Progenitor cell of endocrine pancreas (in vitro differentiated cells): ENCODE results near the gene POLR2A. TPM values are rescaled to one million over a fixed set of nuclear protein-coding genes. Genes with fewer than 3 reads are reported as not detected.

Experiments
- DNase-seq: peaks from one replicate; pipeline ENCODE4 v3.0.0; 2021; ENCODE audit warnings: low spot score; ENCODE audit not compliant: unreplicated experiment
- H3K27ac Mint-ChIP-seq: 2 replicates; pipeline ENCODE4 v1.8.0; 2021; ENCODE audit warnings: mild to moderate bottlenecking, moderate library complexity, mixed read lengths
- H3K27me3 Mint-ChIP-seq: 2 replicates; pipeline ENCODE4 v1.8.0; 2021; ENCODE audit warnings: mixed read lengths
- H3K36me3 Mint-ChIP-seq: 2 replicates; pipeline ENCODE4 v1.8.0; 2022; ENCODE audit warnings: mixed read lengths; ENCODE audit not compliant: insufficient read depth
- H3K4me1 Mint-ChIP-seq: 2 replicates; pipeline ENCODE4 v1.8.0; 2021; ENCODE audit warnings: low read depth, mixed read lengths
- H3K4me3 Mint-ChIP-seq: 2 replicates; pipeline ENCODE4 v1.8.0; 2021; ENCODE audit warnings: low read depth, mild to moderate bottlenecking, moderate library complexity, mixed read lengths
- H3K9me3 Mint-ChIP-seq: 2 replicates; pipeline ENCODE4 v1.8.0; 2021; ENCODE audit warnings: low read depth, mixed read lengths
- total RNA-seq: library from RNA; stranded (reverse); gene quantifications from 2 replicates; pipeline ENCODE4 v1.2.1, GENCODE V29; 2021
- TF ChIP-seq, protein P1 (sequence below): fragments of 200-600 bp; sonication (generic); IDR thresholded peaks from one replicate; pipeline ENCODE4 v1.5.0; 2021; ENCODE audit warnings: antibody characterized with exemption, mild to moderate bottlenecking; ENCODE audit not compliant: unreplicated experiment

Gene POLR2A
- total RNA-seq, 1 donor from 2014 or later, result 195 TPM

DNA sequence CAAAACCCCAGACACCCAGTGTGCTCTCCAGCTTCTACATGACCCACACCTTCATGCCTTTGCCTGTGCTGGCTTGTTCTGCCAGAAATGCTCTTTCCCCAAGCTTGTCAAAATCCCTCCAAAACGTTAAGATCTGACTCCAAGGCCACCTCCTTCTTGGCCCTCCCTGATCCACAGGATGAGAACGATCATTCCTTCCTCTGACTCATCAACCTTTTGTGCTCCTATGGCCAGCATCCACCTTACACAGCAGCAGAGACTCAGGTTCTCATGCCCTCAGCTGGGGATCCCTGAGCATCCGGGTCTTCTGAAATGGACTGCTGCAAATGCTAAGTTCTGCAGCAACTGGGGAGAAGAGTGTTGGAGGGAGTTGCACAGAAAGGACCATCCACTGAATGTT lies 7.7 kb upstream of the POLR2A start:
- TF ChIP-seq, protein P1, sequence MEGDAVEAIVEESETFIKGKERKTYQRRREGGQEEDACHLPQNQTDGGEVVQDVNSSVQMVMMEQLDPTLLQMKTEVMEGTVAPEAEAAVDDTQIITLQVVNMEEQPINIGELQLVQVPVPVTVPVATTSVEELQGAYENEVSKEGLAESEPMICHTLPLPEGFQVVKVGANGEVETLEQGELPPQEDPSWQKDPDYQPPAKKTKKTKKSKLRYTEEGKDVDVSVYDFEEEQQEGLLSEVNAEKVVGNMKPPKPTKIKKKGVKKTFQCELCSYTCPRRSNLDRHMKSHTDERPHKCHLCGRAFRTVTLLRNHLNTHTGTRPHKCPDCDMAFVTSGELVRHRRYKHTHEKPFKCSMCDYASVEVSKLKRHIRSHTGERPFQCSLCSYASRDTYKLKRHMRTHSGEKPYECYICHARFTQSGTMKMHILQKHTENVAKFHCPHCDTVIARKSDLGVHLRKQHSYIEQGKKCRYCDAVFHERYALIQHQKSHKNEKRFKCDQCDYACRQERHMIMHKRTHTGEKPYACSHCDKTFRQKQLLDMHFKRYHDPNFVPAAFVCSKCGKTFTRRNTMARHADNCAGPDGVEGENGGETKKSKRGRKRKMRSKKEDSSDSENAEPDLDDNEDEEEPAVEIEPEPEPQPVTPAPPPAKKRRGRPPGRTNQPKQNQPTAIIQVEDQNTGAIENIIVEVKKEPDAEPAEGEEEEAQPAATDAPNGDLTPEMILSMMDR, result no peak
- no peaks in the 10 kb centered on the region for H3K36me3 Mint-ChIP-seq
- no peaks in the 10 kb centered on the region for H3K27me3 Mint-ChIP-seq
- peaks cover 35% of the 10 kb centered on the region for H3K4me1 Mint-ChIP-seq
- H3K9me3 Mint-ChIP-seq, result no peaks in the 10 kb centered on the region
- peak overlapping the region; percentile 49 for H3K27ac Mint-ChIP-seq
- no peak for DNase-seq
- H3K4me3 Mint-ChIP-seq, result no peak overlapping the region

DNA sequence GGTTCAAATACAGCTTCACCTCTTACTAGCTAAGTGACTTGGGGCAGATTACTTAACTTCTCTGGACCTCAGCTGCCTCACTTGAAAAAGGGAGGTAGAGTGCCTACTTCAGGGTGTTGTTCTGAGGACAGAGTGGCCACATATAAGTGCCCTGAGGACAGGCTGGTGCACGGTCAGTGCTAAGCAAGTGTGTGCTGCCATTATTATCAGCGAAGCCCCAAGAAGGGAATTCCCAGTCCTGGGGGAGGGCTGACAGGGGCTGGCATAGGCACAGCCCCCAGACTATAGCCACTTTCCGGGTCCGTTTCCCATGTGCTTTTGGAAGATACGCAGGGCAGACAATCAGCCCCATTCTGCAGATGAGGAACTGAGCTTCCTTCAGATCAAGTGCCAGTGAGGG lies 7.2 kb upstream of the POLR2A start:
- Mint-ChIP-seq H3K27me3 (no peaks in the 10 kb centered on the region), H3K4me1 (peaks cover 37% of the 10 kb centered on the region), H3K27ac (peak overlapping the region; percentile 99), H3K9me3 (no peaks in the 10 kb centered on the region), H3K4me3 (no peak overlapping the region), H3K36me3 (no peaks in the 10 kb centered on the region)
- no peak for DNase-seq
- TF ChIP-seq, protein P1, result no peak

DNA sequence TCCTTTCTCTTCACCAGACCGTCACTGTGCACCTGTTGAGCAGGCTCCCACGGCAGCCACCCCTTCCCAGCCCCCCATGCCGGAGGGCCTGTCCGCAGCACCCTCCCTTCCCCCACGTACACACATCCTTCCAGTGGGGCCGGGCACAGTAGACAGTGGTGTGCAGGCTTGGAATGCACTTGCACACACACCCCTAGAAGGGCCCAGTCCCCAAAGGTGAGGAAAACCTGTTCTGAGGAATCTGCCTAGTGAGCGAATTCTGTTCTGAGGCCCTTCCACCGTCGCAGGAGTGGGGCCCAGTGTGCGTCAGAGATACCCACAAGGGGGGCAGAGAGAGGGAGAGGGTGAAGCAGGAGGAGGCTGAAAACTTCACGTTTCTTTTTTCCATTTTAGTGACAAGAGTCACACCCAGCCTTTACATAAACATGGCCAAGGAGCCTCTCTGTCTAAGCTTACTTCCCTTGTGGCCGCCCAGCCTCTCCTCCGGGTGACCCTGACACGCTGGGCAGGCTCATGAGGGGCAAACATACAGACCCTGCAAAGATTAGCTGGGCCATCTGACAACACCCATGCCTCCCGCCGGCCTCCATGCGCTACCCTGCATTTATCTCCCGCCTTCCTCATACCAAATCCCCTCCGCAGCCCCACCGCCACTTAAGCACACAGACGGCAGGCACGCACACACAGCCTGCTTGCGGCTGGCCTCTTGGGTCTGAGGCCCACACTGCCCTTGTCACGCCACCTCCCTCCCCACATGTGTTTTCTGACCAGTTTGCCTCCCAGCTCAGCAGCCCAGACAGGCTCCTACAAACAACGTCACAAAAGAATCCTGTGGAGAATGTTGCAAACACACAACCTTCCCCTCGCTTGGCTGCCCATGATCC lies 6.5 kb upstream of the POLR2A start:
- Mint-ChIP-seq H3K27me3 (no peaks in the 10 kb centered on the region), H3K27ac (peak overlapping the region; percentile 99), H3K36me3 (no peaks in the 10 kb centered on the region), H3K9me3 (no peaks in the 10 kb centered on the region), H3K4me3 (peak overlapping the region; percentile 84), H3K4me1 (peaks cover 41% of the 10 kb centered on the region)
- peak; percentile 26 for DNase-seq
- TF ChIP-seq, protein P1, result no peak

DNA sequence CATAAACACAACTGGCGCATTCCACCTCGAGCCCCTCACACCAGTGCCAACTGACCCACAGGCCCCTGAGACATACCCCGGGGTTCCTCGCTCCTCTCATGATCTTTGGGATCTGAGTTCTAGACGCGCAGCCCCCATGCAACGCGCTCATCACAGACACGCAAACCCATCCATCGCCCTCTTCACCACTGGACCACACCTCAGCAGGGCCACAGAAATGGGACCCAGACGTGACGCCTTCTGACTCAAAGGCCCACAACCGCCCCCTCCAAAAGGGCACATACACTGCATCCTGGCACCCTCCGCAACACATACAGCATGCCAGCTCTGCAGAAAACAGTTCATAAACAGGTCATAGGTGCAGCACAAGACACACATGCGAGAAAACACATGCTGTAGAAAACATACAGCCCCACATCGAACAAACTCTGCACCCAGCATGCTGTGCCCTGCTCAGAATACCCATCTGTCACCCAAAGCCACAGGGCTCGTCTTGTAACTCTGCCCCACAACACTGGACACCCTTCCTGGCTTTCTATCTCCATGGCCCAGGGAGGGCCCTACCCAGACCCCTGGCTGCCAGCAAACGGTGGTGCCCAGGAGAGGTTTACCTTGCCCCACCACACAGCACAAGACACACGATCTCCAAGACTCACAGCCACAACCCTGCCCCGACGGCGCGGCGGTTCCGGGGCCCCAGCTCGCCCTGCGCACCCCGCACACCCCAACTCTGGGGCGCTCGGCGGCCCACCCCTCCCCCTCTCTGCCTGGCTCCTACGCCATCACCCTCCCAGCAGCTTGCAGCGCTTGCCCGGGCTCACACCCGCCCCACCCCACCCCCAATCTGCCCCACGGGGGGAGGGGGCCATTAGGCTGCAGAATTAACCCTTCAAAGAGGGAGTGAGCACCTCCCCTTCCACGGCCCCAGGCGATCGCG lies 5.6 kb upstream of the POLR2A start:
- H3K9me3 Mint-ChIP-seq, result no peaks in the 10 kb centered on the region
- H3K4me3 Mint-ChIP-seq, result peak overlapping the region; percentile 84
- H3K27ac Mint-ChIP-seq, result peak overlapping the region; percentile 99
- DNase-seq, result peak; percentile 28
- TF ChIP-seq, protein P1, result no peak
- H3K27me3 Mint-ChIP-seq, result no peaks in the 10 kb centered on the region
- peaks cover 50% of the 10 kb centered on the region for H3K4me1 Mint-ChIP-seq
- H3K36me3 Mint-ChIP-seq, result no peaks in the 10 kb centered on the region
